C4-2B (cell line): ENCODE data around the gene HIRIP3.

ENCODE experiments used
- CTCF ChIP-seq: fragments of 450-650 bp; conservative IDR thresholded peaks from 2 replicates; pipeline ENCODE4 v1.5.1; 2017; ENCODE audit warnings: mild to moderate bottlenecking
- ZFX ChIP-seq: fragments of 450-650 bp; IDR thresholded peaks from 2 replicates; pipeline ENCODE4 v1.6.1; 2017

GRCh38 chr16:30007378-30007895 is 12.0 kb upstream of the HIRIP3 start:
- TF ChIP-seq CTCF (no peak), ZFX (no peak)
